GM19023 (cell line): ENCODE results near the gene LAMA3.
A peak's percentile ranks its signal among the peaks of the same experiment; 100 is the strongest.
"Not testable (repeated sequence)": the region's sequence is repeated elsewhere in the genome, so short reads cannot be mapped to it uniquely, and the experiment has no call there.

ENCODE experiments used
- ATAC-seq: cut with Tn5 transposase; IDR thresholded peaks from one replicate; pipeline ENCODE4 v1.9.1; 2021; ENCODE audit warnings: mild to moderate bottlenecking, moderate library complexity; ENCODE audit not compliant: unreplicated experiment

The LAMA3 gene

GRCh38 chr18:23725827-23726661 is 36.8 kb downstream of the LAMA3 start:
- ATAC-seq: no peak

GRCh38 chr18:23727707-23728493 is 38.6 kb downstream of the LAMA3 start:
- ATAC-seq: no peak

- no peak for ATAC-seq
Measured at GRCh38 chr18:23730857-23731256, 41.6 kb downstream of the LAMA3 start.

- no peak for ATAC-seq
Measured at GRCh38 chr18:23731861-23732260, 42.6 kb downstream of the LAMA3 start.

GRCh38 chr18:23732439-23732838 is 43.2 kb downstream of the LAMA3 start:
- no peak for ATAC-seq

GRCh38 chr18:23733265-23733664 is 44.0 kb downstream of the LAMA3 start:
- ATAC-seq: not testable (repeated sequence)

GRCh38 chr18:23733895-23734294 is 44.6 kb downstream of the LAMA3 start:
- ATAC-seq: no peak

GRCh38 chr18:23735021-23735464 is 45.8 kb downstream of the LAMA3 start:
- peak; percentile 62 for ATAC-seq

- no peak for ATAC-seq
Measured at GRCh38 chr18:23737578-23737977, 48.3 kb downstream of the LAMA3 start.

- ATAC-seq: no peak
Measured at GRCh38 chr18:23738151-23738550, 48.9 kb downstream of the LAMA3 start.

- no peak for ATAC-seq
Measured at GRCh38 chr18:23738575-23738974, 49.3 kb downstream of the LAMA3 start.

GRCh38 chr18:23740105-23740830 is 51.0 kb downstream of the LAMA3 start:
- no peak for ATAC-seq

GRCh38 chr18:23741967-23742366 is 52.7 kb downstream of the LAMA3 start:
- not testable (repeated sequence) for ATAC-seq

- ATAC-seq: no peak
Measured at GRCh38 chr18:23743733-23744333, 54.6 kb downstream of the LAMA3 start.

- no peak for ATAC-seq
Measured at GRCh38 chr18:23745366-23745765, 56.1 kb downstream of the LAMA3 start.

GRCh38 chr18:23746851-23747250 is 57.6 kb downstream of the LAMA3 start:
- ATAC-seq: no peak

- no peak for ATAC-seq
Measured at GRCh38 chr18:23752363-23752762, 63.1 kb downstream of the LAMA3 start.

GRCh38 chr18:23752796-23753195 is 63.5 kb downstream of the LAMA3 start:
- no peak for ATAC-seq

GRCh38 chr18:23756590-23757436 is 67.6 kb downstream of the LAMA3 start:
- ATAC-seq: no peak

GRCh38 chr18:23757437-23757733 is 68.1 kb downstream of the LAMA3 start:
- no peak for ATAC-seq
